Neural progenitor cell (in vitro differentiated cells): ENCODE data around the gene IVNS1ABP. TPM values are rescaled to one million over a fixed set of nuclear protein-coding genes. Genes with fewer than 3 reads are reported as not detected.

Experiments
- DNase-seq: peaks from one replicate; pipeline ENCODE4 v3.0.0-alpha.2; 2016; ENCODE audit warnings: low spot score
- H2AFZ ChIP-seq: fragments of 200-600 bp; sonication (generic); replicated peaks from 2 replicates; pipeline ENCODE4 v1.6.1; 2016; ENCODE audit warnings: antibody characterized with exemption
- H3F3A ChIP-seq: fragments of 200-600 bp; sonication (generic); 2 replicates; pipeline ENCODE4 v1.6.1; 2016; ENCODE audit warnings: antibody characterized with exemption, low read depth
- H3K27ac ChIP-seq: fragments of 200-600 bp; sonication (generic); 2 replicates; pipeline ENCODE4 v1.5.1; 2016; ENCODE audit warnings: mild to moderate bottlenecking
- H3K27me3 ChIP-seq: fragments of 200-600 bp; sonication (generic); 2 replicates; pipeline ENCODE4 v1.6.1; 2016; ENCODE audit warnings: mild to moderate bottlenecking, moderate library complexity
- H3K36me3 ChIP-seq: fragments of 200-600 bp; sonication (generic); 2 replicates; pipeline ENCODE4 v1.5.1; 2016
- H3K4me1 ChIP-seq: fragments of 200-600 bp; sonication (generic); 2 replicates; pipeline ENCODE4 v1.6.1; 2016; ENCODE audit warnings: mixed run types
- H3K4me2 ChIP-seq: fragments of 200-600 bp; sonication (generic); 2 replicates; pipeline ENCODE4 v1.6.1; 2016
- H3K4me3 ChIP-seq: fragments of 200-600 bp; sonication (generic); 2 replicates; pipeline ENCODE4 v1.5.1; 2016
- H3K79me2 ChIP-seq: fragments of 200-600 bp; sonication (generic); 2 replicates; pipeline ENCODE4 v1.6.1; 2016; ENCODE audit warnings: low read depth
- H3K9ac ChIP-seq: fragments of 200-600 bp; sonication (generic); 2 replicates; pipeline ENCODE4 v1.6.1; 2016
- H3K9me3 ChIP-seq: fragments of 200-600 bp; sonication (generic); 2 replicates; pipeline ENCODE4 v1.5.1; 2016; ENCODE audit warnings: low read depth
- H4K20me1 ChIP-seq: fragments of 200-600 bp; sonication (generic); 2 replicates; pipeline ENCODE4 v1.6.1; 2016; ENCODE audit warnings: low read depth
- H3K27ac Mint-ChIP-seq: 3 replicates; pipeline ENCODE4 v1.8.0; 2021; ENCODE audit warnings: mixed read lengths
- H3K27me3 Mint-ChIP-seq: 2 replicates; pipeline ENCODE4 v1.8.0; 2022; ENCODE audit warnings: low read depth, mild to moderate bottlenecking, inconsistent platforms, moderate library complexity, mixed read lengths; ENCODE audit not compliant: insufficient read depth
- H3K36me3 Mint-ChIP-seq: 3 replicates; pipeline ENCODE4 v1.8.0; 2021; ENCODE audit warnings: mixed read lengths
- H3K4me1 Mint-ChIP-seq: 3 replicates; pipeline ENCODE4 v1.8.0; 2021; ENCODE audit warnings: mixed read lengths
- H3K4me3 Mint-ChIP-seq: 3 replicates; pipeline ENCODE4 v1.8.0; 2021; ENCODE audit warnings: mild to moderate bottlenecking, moderate library complexity, mixed read lengths
- H3K9me3 Mint-ChIP-seq: 3 replicates; pipeline ENCODE4 v1.8.0; 2020; ENCODE audit warnings: mixed read lengths
- CTCF ChIP-seq: fragments of 200-600 bp; sonication (generic); IDR thresholded peaks from 2 replicates; pipeline ENCODE4 v1.5.1; 2017; ENCODE audit warnings: antibody characterized with exemption, mild to moderate bottlenecking
- EZH2 ChIP-seq: fragments of 200-600 bp; sonication (generic); IDR thresholded peaks from 2 replicates; pipeline ENCODE4 v1.6.1; 2017; ENCODE audit warnings: antibody characterized with exemption, mild to moderate bottlenecking, moderate library complexity
- EZH2phosphoT487 ChIP-seq: fragments of 200-600 bp; sonication (generic); IDR thresholded peaks from 2 replicates; pipeline ENCODE4 v1.6.1; 2017; ENCODE audit warnings: antibody characterized with exemption
- total RNA-seq: library from RNA; depleted of rRNA; stranded (reverse); fragments of >200 nt; gene quantifications from 2 replicates; pipeline ENCODE4 v1.2.3, GENCODE V29; 2015; ENCODE audit warnings: low replicate concordance

The IVNS1ABP gene
- total RNA-seq, 1 donor from 2014 or later, result 193 TPM

GRCh38 chr1:185348985-185349384 lies 31.9 kb upstream of the IVNS1ABP start:
- H3K36me3 Mint-ChIP-seq, result no peaks in the 10 kb centered on the region
- peaks cover 17% of the 10 kb centered on the region for H3K4me1 Mint-ChIP-seq
- H3K27ac Mint-ChIP-seq, result no peak overlapping the region

GRCh38 chr1:185348296-185348695 lies 31.3 kb upstream of the IVNS1ABP start:
- Histone ChIP-seq H2AFZ (no peak overlapping the region), H3K9ac (no peak overlapping the region), H3F3A (no peaks in the 10 kb centered on the region), H3K4me2 (no peak overlapping the region), H4K20me1 (no peaks in the 10 kb centered on the region), H3K27me3 (no peaks in the 10 kb centered on the region), H3K36me3 (no peaks in the 10 kb centered on the region), H3K27ac (no peak overlapping the region), H3K4me3 (no peak overlapping the region), H3K9me3 (no peaks in the 10 kb centered on the region), H3K79me2 (no peaks in the 10 kb centered on the region), H3K4me1 (no peaks in the 10 kb centered on the region)
- Mint-ChIP-seq H3K4me3 (no peak overlapping the region), H3K36me3 (no peaks in the 10 kb centered on the region), H3K4me1 (peaks cover 17% of the 10 kb centered on the region), H3K27me3 (no peaks in the 10 kb centered on the region), H3K27ac (no peak overlapping the region), H3K9me3 (no peaks in the 10 kb centered on the region)
- TF ChIP-seq EZH2 (no peak), EZH2phosphoT487 (no peak), CTCF (no peak)
- no peak for DNase-seq

More at GRCh38 chr1:185348985-185349384, 31.9 kb upstream of the IVNS1ABP start:
- Histone ChIP-seq H2AFZ (no peak overlapping the region), H4K20me1 (no peaks in the 10 kb centered on the region), H3K4me1 (no peaks in the 10 kb centered on the region), H3K9ac (no peak overlapping the region), H3K36me3 (no peaks in the 10 kb centered on the region), H3K4me2 (no peak overlapping the region), H3K4me3 (no peak overlapping the region), H3K27ac (no peak overlapping the region), H3K79me2 (no peaks in the 10 kb centered on the region), H3K9me3 (no peaks in the 10 kb centered on the region), H3F3A (no peaks in the 10 kb centered on the region), H3K27me3 (no peaks in the 10 kb centered on the region)
- Mint-ChIP-seq H3K9me3 (no peaks in the 10 kb centered on the region), H3K27me3 (no peaks in the 10 kb centered on the region), H3K4me3 (no peak overlapping the region)
- TF ChIP-seq EZH2phosphoT487 (no peak), CTCF (no peak), EZH2 (no peak)
- no peak for DNase-seq

- Histone ChIP-seq H3K36me3 (no peaks in the 10 kb centered on the region), H4K20me1 (no peaks in the 10 kb centered on the region), H3K79me2 (no peaks in the 10 kb centered on the region), H3K9ac (no peak overlapping the region), H3K27me3 (no peaks in the 10 kb centered on the region), H2AFZ (no peak overlapping the region), H3K4me3 (no peak overlapping the region), H3K4me1 (no peaks in the 10 kb centered on the region), H3F3A (no peaks in the 10 kb centered on the region), H3K9me3 (no peaks in the 10 kb centered on the region), H3K27ac (no peak overlapping the region), H3K4me2 (no peak overlapping the region)
- Mint-ChIP-seq H3K4me1 (peaks cover 12% of the 10 kb centered on the region), H3K4me3 (no peak overlapping the region), H3K27ac (no peak overlapping the region), H3K9me3 (no peaks in the 10 kb centered on the region), H3K36me3 (no peaks in the 10 kb centered on the region), H3K27me3 (no peaks in the 10 kb centered on the region)
- TF ChIP-seq CTCF, result no peak
- TF ChIP-seq EZH2, result no peak
- no peak for TF ChIP-seq EZH2phosphoT487
- DNase-seq, result no peak
Measured at GRCh38 chr1:185345913-185346720, 29.1 kb upstream of the IVNS1ABP start.
